ENCODE data around the gene MORC2. TPM values are rescaled to one million over a fixed set of nuclear protein-coding genes. Genes with fewer than 3 reads are reported as not detected.

Gene MORC2
- total RNA-seq, 2 experiments from 2014 or later: 27.1 to 27.9 TPM

DNA sequence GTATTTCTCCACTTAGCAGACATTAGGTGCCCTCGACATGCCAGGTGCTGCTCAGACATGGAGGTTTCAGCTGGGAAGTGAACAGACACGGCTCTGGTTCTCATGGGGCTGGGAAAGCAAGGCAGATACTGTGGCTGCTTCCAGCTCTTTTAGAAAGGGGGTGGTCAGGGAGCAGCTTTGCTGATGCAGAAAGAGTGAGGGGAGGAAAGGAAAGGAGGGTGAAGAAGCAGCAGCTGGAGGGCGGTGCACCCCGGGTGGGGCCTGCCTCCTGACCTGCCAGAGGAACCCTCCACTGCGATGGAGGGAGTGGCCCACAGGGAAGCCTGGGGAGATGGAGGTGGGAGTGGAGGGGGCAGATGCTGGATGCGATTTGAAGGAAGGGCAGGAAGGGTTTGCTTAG is 76.8 kb downstream of the MORC2 start:
- intact Hi-C loops (cut with DNase I, micrococcal nuclease): no loop called here
- peaks cover 16% of the 10 kb centered on the region for H3K36me3 Mint-ChIP-seq (ENCODE audit: low read depth)
- ATAC-seq (ENCODE audit: poor library complexity) (no peak), DNase-seq (peak in 1 of 14 experiments; percentile 6)
- H3K27me3 Mint-ChIP-seq: no peaks in the 10 kb centered on the region
- Histone ChIP-seq H3K4me3 (ENCODE audit: low read length) (no peak overlapping the region), H3K27ac (ENCODE audit: low read depth in 1 of 2, low read length in 2 of 2) (no peak overlapping the region), H3K27me3 (ENCODE audit: control insufficient read depth in 1 of 2, insufficient read depth in 2 of 2, low read length in 2 of 2) (no peaks in the 10 kb centered on the region), H3K4me1 (ENCODE audit: insufficient read depth, low read length) (peaks cover 30% of the 10 kb centered on the region), H3K9me3 (ENCODE audit: control insufficient read depth in 1 of 2, insufficient read depth in 1 of 2, low read length in 2 of 2) (no peaks in the 10 kb centered on the region), H3K36me3 (ENCODE audit: insufficient read depth, low read length) (peaks cover 17% of the 10 kb centered on the region)
- no peaks in the 10 kb centered on the region for H3K9me3 Mint-ChIP-seq
- H3K27ac Mint-ChIP-seq: no peak overlapping the region
- ChIA-PET POLR2A (no interaction called here), CTCF (interaction anchor here (1.9 kb wide), 1 partner anchor 257 kb away, joined by 6 read pairs; no protein-coding TSS in a partner anchor)
- TF ChIP-seq, protein P1, sequence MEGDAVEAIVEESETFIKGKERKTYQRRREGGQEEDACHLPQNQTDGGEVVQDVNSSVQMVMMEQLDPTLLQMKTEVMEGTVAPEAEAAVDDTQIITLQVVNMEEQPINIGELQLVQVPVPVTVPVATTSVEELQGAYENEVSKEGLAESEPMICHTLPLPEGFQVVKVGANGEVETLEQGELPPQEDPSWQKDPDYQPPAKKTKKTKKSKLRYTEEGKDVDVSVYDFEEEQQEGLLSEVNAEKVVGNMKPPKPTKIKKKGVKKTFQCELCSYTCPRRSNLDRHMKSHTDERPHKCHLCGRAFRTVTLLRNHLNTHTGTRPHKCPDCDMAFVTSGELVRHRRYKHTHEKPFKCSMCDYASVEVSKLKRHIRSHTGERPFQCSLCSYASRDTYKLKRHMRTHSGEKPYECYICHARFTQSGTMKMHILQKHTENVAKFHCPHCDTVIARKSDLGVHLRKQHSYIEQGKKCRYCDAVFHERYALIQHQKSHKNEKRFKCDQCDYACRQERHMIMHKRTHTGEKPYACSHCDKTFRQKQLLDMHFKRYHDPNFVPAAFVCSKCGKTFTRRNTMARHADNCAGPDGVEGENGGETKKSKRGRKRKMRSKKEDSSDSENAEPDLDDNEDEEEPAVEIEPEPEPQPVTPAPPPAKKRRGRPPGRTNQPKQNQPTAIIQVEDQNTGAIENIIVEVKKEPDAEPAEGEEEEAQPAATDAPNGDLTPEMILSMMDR (IDR thresholded peaks at IDR 0.05): no peak
- H3K4me1 Mint-ChIP-seq (ENCODE audit: low read depth): peaks cover 35% of the 10 kb centered on the region
- no peak overlapping the region for H3K4me3 Mint-ChIP-seq

DNA sequence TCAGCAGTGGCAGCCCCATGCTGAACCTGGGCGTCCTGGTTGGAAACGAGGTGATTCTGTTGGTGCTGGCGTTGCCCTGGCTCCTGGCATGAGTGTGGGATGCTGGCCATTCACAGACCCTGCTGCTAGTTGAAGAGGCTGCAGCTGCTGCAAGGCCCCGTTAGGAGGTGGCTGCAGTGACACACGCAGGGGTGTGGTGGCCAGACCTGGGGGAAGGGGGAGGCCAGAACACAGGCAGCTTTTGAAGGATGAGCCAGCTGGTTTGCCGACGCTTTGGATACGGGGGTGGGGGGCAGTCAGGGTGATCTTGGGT is 77.2 kb downstream of the MORC2 start:
- Mint-ChIP-seq H3K4me1 (ENCODE audit: low read depth) (peaks cover 35% of the 10 kb centered on the region), H3K4me3 (no peak overlapping the region), H3K27ac (no peak overlapping the region), H3K9me3 (no peaks in the 10 kb centered on the region), H3K27me3 (no peaks in the 10 kb centered on the region), H3K36me3 (ENCODE audit: low read depth) (peaks cover 16% of the 10 kb centered on the region)
- no peaks in the 10 kb centered on the region for H3K9me3 ChIP-seq (ENCODE audit: control insufficient read depth in 1 of 2, insufficient read depth in 1 of 2, low read length in 2 of 2)
- ChIA-PET POLR2A (no interaction called here), CTCF (interaction anchor here (1.3 to 1.9 kb wide), 3 partner anchors 29 to 257 kb away, joined by 3 to 6 read pairs (median 4); no protein-coding TSS in a partner anchor)
- intact Hi-C loops (cut with DNase I, micrococcal nuclease): no loop called here
- no peaks in the 10 kb centered on the region for H3K27me3 ChIP-seq (ENCODE audit: control insufficient read depth in 1 of 2, insufficient read depth in 2 of 2, low read length in 2 of 2)
- peaks cover 17% of the 10 kb centered on the region for H3K36me3 ChIP-seq (ENCODE audit: insufficient read depth, low read length)
- no peak for ATAC-seq (ENCODE audit: poor library complexity)
- H3K4me3 ChIP-seq (ENCODE audit: low read length): no peak overlapping the region
- no peak for DNase-seq
- TF ChIP-seq, protein P1 (IDR thresholded peaks at IDR 0.05): no peak
- no peak overlapping the region for H3K27ac ChIP-seq (ENCODE audit: low read depth in 1 of 2, low read length in 2 of 2)
- H3K4me1 ChIP-seq (ENCODE audit: insufficient read depth, low read length): peaks cover 30% of the 10 kb centered on the region

DNA sequence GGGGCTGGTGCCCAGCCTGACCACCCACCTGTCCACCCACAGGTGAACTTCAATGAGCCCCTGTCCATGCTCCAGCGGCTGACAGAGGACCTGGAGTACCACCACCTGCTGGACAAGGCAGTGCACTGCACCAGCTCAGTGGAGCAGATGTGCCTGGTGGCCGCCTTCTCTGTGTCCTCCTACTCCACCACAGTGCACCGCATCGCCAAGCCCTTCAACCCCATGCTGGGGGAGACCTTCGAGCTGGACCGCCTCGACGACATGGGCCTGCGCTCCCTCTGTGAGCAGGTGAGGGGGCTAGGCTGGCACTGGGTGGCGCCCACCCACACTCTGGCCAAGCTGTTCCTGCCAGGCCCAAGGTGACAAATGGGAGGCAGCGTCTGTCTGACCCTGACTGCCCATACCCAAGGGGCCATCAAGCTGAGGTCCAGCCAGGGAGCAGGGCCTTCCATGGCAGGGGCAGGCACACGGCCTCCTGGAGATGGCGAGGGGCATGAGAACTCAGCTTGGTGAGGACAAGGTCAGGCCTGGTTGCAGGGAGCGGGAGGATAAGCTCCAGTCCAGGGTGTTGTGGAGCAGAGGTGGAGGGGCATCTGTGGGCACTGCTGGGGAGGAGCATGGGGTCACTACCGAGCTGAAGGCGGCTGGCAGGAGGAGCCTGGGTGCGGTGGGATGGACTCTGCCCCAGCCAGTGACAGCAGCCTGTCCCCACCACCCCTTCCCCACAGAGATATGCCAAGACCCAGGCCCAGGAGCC is 77.7 kb downstream of the MORC2 start:
- H3K4me1 Mint-ChIP-seq (ENCODE audit: low read depth): peaks cover 35% of the 10 kb centered on the region
- DNase-seq (peak in 9 of 14 experiments; percentile 6 to 56 (median 21)), ATAC-seq (ENCODE audit: poor library complexity) (peak; percentile 48)
- no peaks in the 10 kb centered on the region for H3K27me3 Mint-ChIP-seq
- Histone ChIP-seq H3K4me1 (ENCODE audit: insufficient read depth, low read length) (peaks cover 30% of the 10 kb centered on the region), H3K36me3 (ENCODE audit: insufficient read depth, low read length) (peaks cover 17% of the 10 kb centered on the region), H3K27me3 (ENCODE audit: control insufficient read depth in 1 of 2, insufficient read depth in 2 of 2, low read length in 2 of 2) (no peaks in the 10 kb centered on the region), H3K4me3 (ENCODE audit: low read length) (no peak overlapping the region), H3K9me3 (ENCODE audit: control insufficient read depth in 1 of 2, insufficient read depth in 1 of 2, low read length in 2 of 2) (no peaks in the 10 kb centered on the region), H3K27ac (ENCODE audit: low read depth in 1 of 2, low read length in 2 of 2) (no peak overlapping the region)
- H3K27ac Mint-ChIP-seq: no peak overlapping the region
- TF ChIP-seq, protein P1 (IDR thresholded peaks at IDR 0.05): peak; percentile 62
- intact Hi-C loops (cut with DNase I, micrococcal nuclease): no loop called here
- ChIA-PET POLR2A (no interaction called here), CTCF (interaction anchor here (1.3 to 1.9 kb wide), 3 partner anchors 30 to 256 kb away, joined by 3 to 6 read pairs (median 4); no protein-coding TSS in a partner anchor)
- peaks cover 11% of the 10 kb centered on the region for H3K36me3 Mint-ChIP-seq (ENCODE audit: low read depth)
- H3K4me3 Mint-ChIP-seq: no peak overlapping the region
- H3K9me3 Mint-ChIP-seq: no peaks in the 10 kb centered on the region
